ENCODE results near the gene CRYBA2. TPM values are rescaled to one million over a fixed set of nuclear protein-coding genes. Genes with fewer than 3 reads are reported as not detected.

CRYBA2 gene
- total RNA-seq, 4 donors from 2014 or later, result 5.6 TPM; not detected in 3

DNA sequence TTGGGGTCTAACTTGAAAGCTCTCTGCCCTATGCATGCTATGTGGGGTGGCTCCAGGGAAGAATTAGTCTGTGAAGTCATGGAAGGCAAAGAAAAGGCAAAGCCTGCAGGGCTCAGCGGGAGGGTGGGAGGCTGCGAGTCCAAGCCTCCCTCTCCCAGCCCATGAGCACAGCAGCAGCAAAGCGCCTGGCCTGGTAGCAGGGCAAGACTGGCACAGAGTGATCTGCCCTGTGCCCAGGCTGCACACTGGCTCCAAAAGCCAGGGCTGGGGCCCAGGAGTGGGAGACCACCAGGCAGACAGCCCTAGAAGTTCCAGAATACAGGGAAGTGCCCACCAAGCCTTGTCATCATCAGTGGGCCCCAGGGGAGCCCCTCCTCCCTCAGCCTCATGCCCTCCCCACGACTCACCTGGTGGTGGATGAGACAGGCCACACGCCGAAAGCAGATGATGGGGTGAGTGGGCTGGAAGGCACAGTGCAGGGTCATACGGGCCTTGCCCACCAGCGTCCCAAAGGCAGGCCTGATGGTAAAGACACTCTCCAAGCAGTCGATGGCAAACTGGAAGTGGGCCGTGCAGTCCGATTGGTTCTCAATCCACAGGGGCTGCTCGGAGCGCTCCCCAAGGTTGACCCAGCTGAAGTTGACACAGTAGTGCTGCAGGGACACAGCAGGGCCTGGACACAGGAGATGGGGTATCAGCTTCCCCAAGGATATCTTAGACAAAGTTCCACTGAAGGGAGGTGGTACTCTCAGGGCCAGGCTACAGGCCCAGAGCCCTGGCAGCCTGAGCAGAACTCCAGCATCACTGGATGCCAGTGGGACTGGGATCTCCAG, 36.0 kb upstream of the CRYBA2 start:
- in situ Hi-C loops (cut with MboI; ENCODE audit: low pct_ligation_motif_present in 1 of 4, low pct_unique_long_range_greater_than_20kb in 1 of 4, low sequenced_read_pairs in 3 of 4), result loop anchor here in 2 of 4 donors (10.0 to 25.0 kb wide), 2 partner anchors 126 to 283 kb away; partner anchors contain the start of gene PTPRN (in 2 of the 2)
- no peak for TF ChIP-seq POLR2A (IDR thresholded peaks at IDR 0.05)
- TF ChIP-seq, protein P1, sequence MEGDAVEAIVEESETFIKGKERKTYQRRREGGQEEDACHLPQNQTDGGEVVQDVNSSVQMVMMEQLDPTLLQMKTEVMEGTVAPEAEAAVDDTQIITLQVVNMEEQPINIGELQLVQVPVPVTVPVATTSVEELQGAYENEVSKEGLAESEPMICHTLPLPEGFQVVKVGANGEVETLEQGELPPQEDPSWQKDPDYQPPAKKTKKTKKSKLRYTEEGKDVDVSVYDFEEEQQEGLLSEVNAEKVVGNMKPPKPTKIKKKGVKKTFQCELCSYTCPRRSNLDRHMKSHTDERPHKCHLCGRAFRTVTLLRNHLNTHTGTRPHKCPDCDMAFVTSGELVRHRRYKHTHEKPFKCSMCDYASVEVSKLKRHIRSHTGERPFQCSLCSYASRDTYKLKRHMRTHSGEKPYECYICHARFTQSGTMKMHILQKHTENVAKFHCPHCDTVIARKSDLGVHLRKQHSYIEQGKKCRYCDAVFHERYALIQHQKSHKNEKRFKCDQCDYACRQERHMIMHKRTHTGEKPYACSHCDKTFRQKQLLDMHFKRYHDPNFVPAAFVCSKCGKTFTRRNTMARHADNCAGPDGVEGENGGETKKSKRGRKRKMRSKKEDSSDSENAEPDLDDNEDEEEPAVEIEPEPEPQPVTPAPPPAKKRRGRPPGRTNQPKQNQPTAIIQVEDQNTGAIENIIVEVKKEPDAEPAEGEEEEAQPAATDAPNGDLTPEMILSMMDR (IDR thresholded peaks at IDR 0.05), result no peak
- DNase-seq, result no peak
- H3K36me3 ChIP-seq, result no peaks in the 10 kb centered on the region
- no peaks in the 10 kb centered on the region for H3K4me1 ChIP-seq
- no peak overlapping the region for H3K27ac ChIP-seq
- 85 to 90% methylated on average over 2 to 12 of the region's 13 CpGs for WGBS, 2 donors (ENCODE audit: low coverage in 1 of 2)
- intact Hi-C loops (cut with DNase I; ENCODE audit: low total_unique reads), result no loop called here
- H3K4me3 ChIP-seq, result no peak overlapping the region
- peaks cover 15% of the 10 kb centered on the region for H3K27me3 ChIP-seq
- no peaks in the 10 kb centered on the region for H3K9me3 ChIP-seq

GRCh38 chr2:219028141-219028540, 34.9 kb upstream of the CRYBA2 start:
- Histone ChIP-seq H3K4me3 (no peak overlapping the region), H3K27me3 (peaks cover 7% of the 10 kb centered on the region), H3K9me3 (no peaks in the 10 kb centered on the region), H3K27ac (no peak overlapping the region), H3K4me1 (no peaks in the 10 kb centered on the region), H3K36me3 (no peaks in the 10 kb centered on the region)
- DNase-seq, result no peak
- 74% methylated on average over 5 of the region's 5 CpGs; no CpG with 5 or more reads in 1 of the 2 donors for WGBS, 2 donors (ENCODE audit: low coverage in 1 of 2)
- TF ChIP-seq POLR2AphosphoS5 (IDR thresholded peaks at IDR 0.05), result no peak
- TF ChIP-seq, protein P1 (IDR thresholded peaks at IDR 0.05), result no peak
- TF ChIP-seq EP300 (IDR thresholded peaks at IDR 0.05; ENCODE audit: low read depth), result no peak
- TF ChIP-seq POLR2A (IDR thresholded peaks at IDR 0.05), result no peak
- intact Hi-C loops (cut with DNase I; ENCODE audit: low total_unique reads) (no loop called here), in situ Hi-C loops (cut with MboI; ENCODE audit: low pct_ligation_motif_present in 1 of 4, low pct_unique_long_range_greater_than_20kb in 1 of 4, low sequenced_read_pairs in 3 of 4) (loop anchor here in 2 of 4 donors (10.0 to 25.0 kb wide), 2 partner anchors 127 to 284 kb away; partner anchors contain the start of gene PTPRN (in 2 of the 2))

DNA sequence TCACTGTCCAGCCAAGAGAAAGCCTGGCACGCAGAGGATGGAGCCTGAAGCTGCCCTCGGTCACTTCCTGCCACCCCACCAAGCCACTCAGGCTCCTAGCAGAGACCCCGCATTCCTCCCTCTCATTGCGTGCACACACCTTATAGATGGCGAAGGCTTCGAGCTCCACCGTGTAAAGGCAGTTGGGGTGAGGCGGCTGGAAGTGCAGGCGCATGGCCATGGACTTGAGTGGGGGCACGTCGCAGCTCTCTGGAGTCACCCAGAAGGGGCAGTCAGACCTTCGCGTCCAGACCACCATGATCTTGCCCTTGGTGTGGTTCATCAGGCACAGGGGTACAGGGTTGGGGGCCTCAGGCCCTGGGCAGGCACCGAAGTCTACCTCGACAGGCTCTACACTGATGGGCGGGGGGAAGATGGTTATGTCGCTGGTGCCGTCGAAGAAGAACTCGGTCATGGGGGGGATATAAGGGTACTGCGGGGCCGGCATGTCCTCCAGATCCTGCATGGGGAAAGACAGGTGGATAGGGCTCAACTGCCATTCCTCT, 34.4 kb upstream of the CRYBA2 start:
- 88% methylated on average over 22 of the region's 22 CpGs; no CpG with 5 or more reads in 1 of the 2 donors for WGBS, 2 donors (ENCODE audit: low coverage in 1 of 2)
- no peaks in the 10 kb centered on the region for H3K9me3 ChIP-seq
- peaks cover 4% of the 10 kb centered on the region for H3K27me3 ChIP-seq
- DNase-seq, result no peak
- H3K27ac ChIP-seq, result no peak overlapping the region
- H3K4me1 ChIP-seq, result no peaks in the 10 kb centered on the region
- H3K36me3 ChIP-seq, result no peaks in the 10 kb centered on the region
- no peak overlapping the region for H3K4me3 ChIP-seq
- TF ChIP-seq, protein P1 (IDR thresholded peaks at IDR 0.05), result no peak
- TF ChIP-seq POLR2A (IDR thresholded peaks at IDR 0.05) (no peak), EP300 (IDR thresholded peaks at IDR 0.05; ENCODE audit: low read depth) (no peak), POLR2AphosphoS5 (IDR thresholded peaks at IDR 0.05) (no peak)
- intact Hi-C loops (cut with DNase I; ENCODE audit: low total_unique reads) (no loop called here), in situ Hi-C loops (cut with MboI; ENCODE audit: low pct_ligation_motif_present in 1 of 4, low pct_unique_long_range_greater_than_20kb in 1 of 4, low sequenced_read_pairs in 3 of 4) (loop anchor here in 2 of 4 donors (10.0 to 25.0 kb wide), 2 partner anchors 127 to 285 kb away; partner anchors contain the start of gene PTPRN (in 2 of the 2))

- WGBS, 2 donors (ENCODE audit: low coverage in 1 of 2), result 72 to 87% methylated on average over 6 to 7 of the region's 7 CpGs
- Histone ChIP-seq H3K4me1 (no peaks in the 10 kb centered on the region), H3K27ac (no peak overlapping the region), H3K9me3 (no peaks in the 10 kb centered on the region), H3K4me3 (no peak overlapping the region), H3K27me3 (no peaks in the 10 kb centered on the region), H3K36me3 (no peaks in the 10 kb centered on the region)
- in situ Hi-C loops (cut with MboI; ENCODE audit: low pct_ligation_motif_present in 1 of 4, low pct_unique_long_range_greater_than_20kb in 1 of 4, low sequenced_read_pairs in 3 of 4), result loop anchor here in 2 of 4 donors (10.0 to 25.0 kb wide), 2 partner anchors 128 to 285 kb away; partner anchors contain the start of gene PTPRN (in 2 of the 2)
- TF ChIP-seq EP300 (IDR thresholded peaks at IDR 0.05; ENCODE audit: low read depth) (no peak), POLR2A (IDR thresholded peaks at IDR 0.05) (no peak), POLR2AphosphoS5 (IDR thresholded peaks at IDR 0.05) (no peak)
- TF ChIP-seq, protein P1 (IDR thresholded peaks at IDR 0.05), result no peak
- intact Hi-C loops (cut with DNase I; ENCODE audit: low total_unique reads), result no loop called here
- DNase-seq, result no peak
These were observed 33.7 kb upstream of the CRYBA2 start for GRCh38 chr2:219026946-219027345.
